ENCODE results near the gene CSMD2.

The CSMD2 gene

DNA sequence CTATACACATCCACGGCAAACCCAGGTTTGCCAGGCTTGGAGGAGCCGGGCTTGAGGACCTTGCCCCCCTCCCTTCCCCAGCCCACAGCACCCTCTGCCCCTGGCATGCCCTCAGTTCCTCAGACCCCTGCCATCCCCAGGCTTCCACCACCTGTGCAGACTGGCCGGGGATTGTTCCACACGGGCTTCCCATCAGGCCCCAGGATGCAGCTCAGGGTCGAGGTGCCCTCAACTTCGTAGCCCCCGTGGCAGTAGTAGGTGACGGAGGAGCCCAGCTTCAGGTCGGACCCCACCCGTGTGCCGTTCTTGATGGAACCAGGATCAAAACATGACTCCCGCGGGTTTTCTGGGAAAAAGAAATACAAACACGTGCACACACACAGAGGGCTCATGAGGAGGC, 528.8 kb downstream of the CSMD2 start:
- H3K79me2 ChIP-seq (ENCODE audit: insufficient read depth, low read length): no peaks in the 10 kb centered on the region
- 0 out of 2 replicates have a peak, but pooled peaks cover 3% of the 10 kb centered on the region for H4K20me1 ChIP-seq (ENCODE audit: insufficient read depth, low read length)
- no peak overlapping the region for H3K4me2 ChIP-seq (ENCODE audit: insufficient read depth, low read length)
- no peaks in the 10 kb centered on the region for H3K4me1 ChIP-seq (ENCODE audit: insufficient read depth, low read length)
- H3K27ac ChIP-seq (ENCODE audit: low read length): no peak overlapping the region
- no peak overlapping the region for H3K4me3 ChIP-seq (ENCODE audit: low read depth in 1 of 2, low read length in 2 of 2)
- H3K9ac ChIP-seq (ENCODE audit: low read depth, low read length): no peak overlapping the region
- no peak overlapping the region for H2AFZ ChIP-seq (ENCODE audit: low read depth, low read length)
- H3K36me3 ChIP-seq (ENCODE audit: insufficient read depth, low read length): no peaks in the 10 kb centered on the region
- TF ChIP-seq, protein P1, sequence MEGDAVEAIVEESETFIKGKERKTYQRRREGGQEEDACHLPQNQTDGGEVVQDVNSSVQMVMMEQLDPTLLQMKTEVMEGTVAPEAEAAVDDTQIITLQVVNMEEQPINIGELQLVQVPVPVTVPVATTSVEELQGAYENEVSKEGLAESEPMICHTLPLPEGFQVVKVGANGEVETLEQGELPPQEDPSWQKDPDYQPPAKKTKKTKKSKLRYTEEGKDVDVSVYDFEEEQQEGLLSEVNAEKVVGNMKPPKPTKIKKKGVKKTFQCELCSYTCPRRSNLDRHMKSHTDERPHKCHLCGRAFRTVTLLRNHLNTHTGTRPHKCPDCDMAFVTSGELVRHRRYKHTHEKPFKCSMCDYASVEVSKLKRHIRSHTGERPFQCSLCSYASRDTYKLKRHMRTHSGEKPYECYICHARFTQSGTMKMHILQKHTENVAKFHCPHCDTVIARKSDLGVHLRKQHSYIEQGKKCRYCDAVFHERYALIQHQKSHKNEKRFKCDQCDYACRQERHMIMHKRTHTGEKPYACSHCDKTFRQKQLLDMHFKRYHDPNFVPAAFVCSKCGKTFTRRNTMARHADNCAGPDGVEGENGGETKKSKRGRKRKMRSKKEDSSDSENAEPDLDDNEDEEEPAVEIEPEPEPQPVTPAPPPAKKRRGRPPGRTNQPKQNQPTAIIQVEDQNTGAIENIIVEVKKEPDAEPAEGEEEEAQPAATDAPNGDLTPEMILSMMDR (IDR thresholded peaks at IDR 0.05; ENCODE audit: borderline replicate concordance, extremely low read depth, low read length, poor library complexity, severe bottlenecking): no peak
- TF ChIP-seq EZH2 (IDR thresholded peaks at IDR 0.05; ENCODE audit: borderline replicate concordance, low read depth, low read length, severe bottlenecking): no peak
- no peaks in the 10 kb centered on the region for H3K9me3 ChIP-seq (ENCODE audit: insufficient read depth, low read length, severe bottlenecking)
- ATAC-seq (ENCODE audit: insufficient read depth, low read depth) (no peak), DNase-seq (no peak)
- H3K27me3 ChIP-seq (ENCODE audit: insufficient read depth, low read length, poor library complexity): peaks cover 25% of the 10 kb centered on the region

DNA sequence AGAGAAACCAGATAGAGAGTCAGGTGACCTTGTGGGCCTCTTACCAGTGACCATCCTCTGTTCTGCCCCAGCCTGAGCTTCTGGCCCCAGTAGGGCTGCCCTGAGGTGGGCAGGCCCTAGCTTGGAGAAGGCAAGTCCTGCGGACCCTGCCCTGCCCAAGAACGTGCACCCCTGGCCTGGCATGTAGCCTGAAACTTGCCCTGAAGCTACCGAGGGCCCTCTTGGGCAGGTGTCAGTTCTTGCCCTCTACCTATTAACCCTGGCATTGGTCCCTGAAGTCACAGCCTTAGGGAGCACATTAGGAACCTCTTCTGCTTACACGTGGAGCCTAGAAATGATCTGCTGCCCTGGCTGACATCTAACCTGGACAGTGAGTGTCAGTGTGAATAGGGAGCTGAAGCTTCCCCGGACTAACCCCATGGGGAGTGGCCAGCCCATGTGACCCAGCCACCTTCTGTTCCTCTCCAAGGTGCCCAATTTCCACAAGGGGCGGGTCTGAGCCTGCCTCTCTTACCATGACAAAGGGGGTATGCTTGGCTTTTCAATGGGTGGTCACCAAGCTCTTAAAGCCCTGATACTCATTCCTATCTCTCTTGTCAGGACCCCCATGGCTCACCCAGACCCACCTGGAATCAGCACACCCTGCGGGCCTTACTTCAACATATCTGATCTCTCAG, 529.6 kb downstream of the CSMD2 start:
- Histone ChIP-seq H2AFZ (ENCODE audit: low read depth, low read length) (no peak overlapping the region), H3K27ac (ENCODE audit: low read length) (no peak overlapping the region), H3K9me3 (ENCODE audit: insufficient read depth, low read length, severe bottlenecking) (no peaks in the 10 kb centered on the region), H3K4me2 (ENCODE audit: insufficient read depth, low read length) (no peak overlapping the region), H3K9ac (ENCODE audit: low read depth, low read length) (no peak overlapping the region), H3K4me3 (ENCODE audit: low read depth in 1 of 2, low read length in 2 of 2) (no peak overlapping the region), H3K36me3 (ENCODE audit: insufficient read depth, low read length) (no peaks in the 10 kb centered on the region), H4K20me1 (ENCODE audit: insufficient read depth, low read length) (0 out of 2 replicates have a peak, but pooled peaks cover 3% of the 10 kb centered on the region), H3K27me3 (ENCODE audit: insufficient read depth, low read length, poor library complexity) (peaks cover 23% of the 10 kb centered on the region), H3K4me1 (ENCODE audit: insufficient read depth, low read length) (no peaks in the 10 kb centered on the region), H3K79me2 (ENCODE audit: insufficient read depth, low read length) (no peaks in the 10 kb centered on the region)
- TF ChIP-seq, protein P1 (IDR thresholded peaks at IDR 0.05; ENCODE audit: borderline replicate concordance, extremely low read depth, low read length, poor library complexity, severe bottlenecking): no peak
- no peak for TF ChIP-seq EZH2 (IDR thresholded peaks at IDR 0.05; ENCODE audit: borderline replicate concordance, low read depth, low read length, severe bottlenecking)
- no peak for ATAC-seq (ENCODE audit: insufficient read depth, low read depth)
- no peak for DNase-seq

DNA sequence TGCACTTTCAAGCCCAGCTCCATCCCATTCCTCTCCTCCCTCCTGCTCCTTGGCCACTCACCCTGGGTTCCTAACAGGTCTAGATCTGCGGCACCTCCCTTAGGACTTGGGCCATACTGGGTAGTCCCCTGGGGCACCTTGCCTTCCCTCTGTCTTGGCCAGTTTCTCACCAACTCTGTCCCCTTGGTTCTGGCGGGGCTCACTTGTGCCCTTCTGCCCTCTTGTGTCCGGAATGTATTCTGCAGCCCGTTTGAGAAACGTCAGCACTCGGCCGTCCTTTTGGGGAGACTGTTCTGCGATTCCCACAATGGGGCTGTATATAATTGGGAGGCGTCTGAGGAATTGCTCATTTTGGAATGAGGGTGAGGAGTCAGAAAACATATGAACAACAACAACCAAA, 530.2 kb downstream of the CSMD2 start:
- no peaks in the 10 kb centered on the region for H3K4me1 ChIP-seq (ENCODE audit: insufficient read depth, low read length)
- H3K9me3 ChIP-seq (ENCODE audit: insufficient read depth, low read length, severe bottlenecking): no peaks in the 10 kb centered on the region
- H3K4me2 ChIP-seq (ENCODE audit: insufficient read depth, low read length): no peak overlapping the region
- TF ChIP-seq EZH2 (IDR thresholded peaks at IDR 0.05; ENCODE audit: borderline replicate concordance, low read depth, low read length, severe bottlenecking): no peak
- TF ChIP-seq, protein P1 (IDR thresholded peaks at IDR 0.05; ENCODE audit: borderline replicate concordance, extremely low read depth, low read length, poor library complexity, severe bottlenecking): peak; percentile 66
- no peak overlapping the region for H3K4me3 ChIP-seq (ENCODE audit: low read depth in 1 of 2, low read length in 2 of 2)
- H3K9ac ChIP-seq (ENCODE audit: low read depth, low read length): no peak overlapping the region
- no peak overlapping the region for H3K27ac ChIP-seq (ENCODE audit: low read length)
- H2AFZ ChIP-seq (ENCODE audit: low read depth, low read length): no peak overlapping the region
- peak; percentile 60; the same call in 1 of the 3 replicates for ATAC-seq (ENCODE audit: insufficient read depth, low read depth)
- H3K36me3 ChIP-seq (ENCODE audit: insufficient read depth, low read length): no peaks in the 10 kb centered on the region
- H4K20me1 ChIP-seq (ENCODE audit: insufficient read depth, low read length): 0 out of 2 replicates have a peak, but pooled peaks cover 3% of the 10 kb centered on the region
- peak; percentile 29 for DNase-seq
- no peaks in the 10 kb centered on the region for H3K79me2 ChIP-seq (ENCODE audit: insufficient read depth, low read length)
- H3K27me3 ChIP-seq (ENCODE audit: insufficient read depth, low read length, poor library complexity): peaks cover 23% of the 10 kb centered on the region
